MM.1S (cell line): Measurements from ENCODE around the gene PDE1C.
"Not testable (repeated sequence)": the region's sequence is repeated elsewhere in the genome, so short reads cannot be mapped to it uniquely, and the experiment has no call there.

Experiments
- EZH2 ChIP-seq: fragments of 300-600 bp; sonication (generic); optimal IDR thresholded peaks from 2 replicates; pipeline ENCODE3; 2017; ENCODE audit warnings: low read depth, mild to moderate bottlenecking, antibody characterized with exemption, low read length, mixed read lengths
- TF ChIP-seq, protein P1 (sequence below): fragments of 300-600 bp; sonication (generic); IDR thresholded peaks from 2 replicates; pipeline ENCODE4 v1.5.1; 2016; ENCODE audit warnings: antibody characterized with exemption, low read length, mixed read lengths

DNA sequence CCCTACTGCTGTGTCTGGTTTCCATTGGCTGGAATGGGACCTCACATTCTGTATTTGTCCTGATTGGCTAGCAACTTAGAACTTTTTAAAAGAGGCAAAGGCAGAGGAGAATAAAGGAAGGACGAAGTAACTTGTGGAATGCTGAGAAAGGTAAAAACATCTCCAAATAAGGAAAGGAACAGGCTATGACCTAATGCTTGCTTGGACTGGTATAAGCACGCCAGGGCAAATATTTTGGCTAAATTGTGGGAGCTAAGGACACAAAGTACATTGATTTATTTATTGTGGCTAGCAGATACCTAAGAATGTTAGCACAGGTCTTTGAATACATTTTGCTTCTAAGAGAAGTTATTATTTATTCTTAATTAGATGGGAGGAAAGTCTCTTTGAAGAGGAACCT is 56.7 kb downstream of the PDE1C start:
- TF ChIP-seq EZH2 = not testable (repeated sequence)
- TF ChIP-seq, protein P1, sequence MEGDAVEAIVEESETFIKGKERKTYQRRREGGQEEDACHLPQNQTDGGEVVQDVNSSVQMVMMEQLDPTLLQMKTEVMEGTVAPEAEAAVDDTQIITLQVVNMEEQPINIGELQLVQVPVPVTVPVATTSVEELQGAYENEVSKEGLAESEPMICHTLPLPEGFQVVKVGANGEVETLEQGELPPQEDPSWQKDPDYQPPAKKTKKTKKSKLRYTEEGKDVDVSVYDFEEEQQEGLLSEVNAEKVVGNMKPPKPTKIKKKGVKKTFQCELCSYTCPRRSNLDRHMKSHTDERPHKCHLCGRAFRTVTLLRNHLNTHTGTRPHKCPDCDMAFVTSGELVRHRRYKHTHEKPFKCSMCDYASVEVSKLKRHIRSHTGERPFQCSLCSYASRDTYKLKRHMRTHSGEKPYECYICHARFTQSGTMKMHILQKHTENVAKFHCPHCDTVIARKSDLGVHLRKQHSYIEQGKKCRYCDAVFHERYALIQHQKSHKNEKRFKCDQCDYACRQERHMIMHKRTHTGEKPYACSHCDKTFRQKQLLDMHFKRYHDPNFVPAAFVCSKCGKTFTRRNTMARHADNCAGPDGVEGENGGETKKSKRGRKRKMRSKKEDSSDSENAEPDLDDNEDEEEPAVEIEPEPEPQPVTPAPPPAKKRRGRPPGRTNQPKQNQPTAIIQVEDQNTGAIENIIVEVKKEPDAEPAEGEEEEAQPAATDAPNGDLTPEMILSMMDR = not testable (repeated sequence)
